ENCODE data around the gene MLANA.

GRCh38 chr9:5897851-5898250, 7.2 kb downstream of the MLANA start:
- TF ChIP-seq CTCF (IDR thresholded peaks at IDR 0.05; ENCODE audit: low read depth, low read length, missing input control) (no peak), REST (IDR thresholded peaks at IDR 0.05) (no peak), RAD21 (IDR thresholded peaks at IDR 0.05) (no peak), JUND (IDR thresholded peaks at IDR 0.05) (no peak), HNF4G (IDR thresholded peaks at IDR 0.05) (no peak), ZBTB33 (IDR thresholded peaks at IDR 0.05) (no peak), MAX (IDR thresholded peaks at IDR 0.05) (no peak), GABPA (IDR thresholded peaks at IDR 0.05 in 1 of 2, conservative IDR thresholded peaks at IDR 0.05 in 1 of 2) (no peak), SP1 (IDR thresholded peaks at IDR 0.05) (no peak)

Measured in liver (tissue), 3 donors.